ENCODE results near the gene FN1. TPM values are rescaled to one million over a fixed set of nuclear protein-coding genes. Genes with fewer than 3 reads are reported as not detected.

FN1 gene
- total RNA-seq, 4 donors from 2014 or later = 89.1 to 312 (median 156) TPM

DNA sequence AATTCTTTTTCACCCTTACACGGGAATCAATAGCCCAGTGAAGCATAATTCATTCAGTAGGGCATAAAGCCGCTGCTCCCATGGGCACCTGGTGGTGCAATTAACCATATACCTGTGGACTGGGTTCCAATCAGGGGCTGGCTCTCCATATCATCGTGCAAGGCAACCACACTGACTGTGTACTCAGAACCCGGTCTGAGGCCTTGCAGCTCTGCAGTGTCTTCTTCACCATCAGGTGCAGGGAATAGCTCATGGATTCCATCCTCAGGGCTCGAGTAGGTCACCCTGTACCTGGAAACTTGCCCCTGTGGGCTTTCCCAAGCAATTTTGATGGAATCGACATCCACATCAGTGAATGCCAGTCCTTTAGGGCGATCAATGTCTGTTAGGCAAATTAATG is 55.2 kb downstream of the FN1 start:
- TF ChIP-seq, protein P1, sequence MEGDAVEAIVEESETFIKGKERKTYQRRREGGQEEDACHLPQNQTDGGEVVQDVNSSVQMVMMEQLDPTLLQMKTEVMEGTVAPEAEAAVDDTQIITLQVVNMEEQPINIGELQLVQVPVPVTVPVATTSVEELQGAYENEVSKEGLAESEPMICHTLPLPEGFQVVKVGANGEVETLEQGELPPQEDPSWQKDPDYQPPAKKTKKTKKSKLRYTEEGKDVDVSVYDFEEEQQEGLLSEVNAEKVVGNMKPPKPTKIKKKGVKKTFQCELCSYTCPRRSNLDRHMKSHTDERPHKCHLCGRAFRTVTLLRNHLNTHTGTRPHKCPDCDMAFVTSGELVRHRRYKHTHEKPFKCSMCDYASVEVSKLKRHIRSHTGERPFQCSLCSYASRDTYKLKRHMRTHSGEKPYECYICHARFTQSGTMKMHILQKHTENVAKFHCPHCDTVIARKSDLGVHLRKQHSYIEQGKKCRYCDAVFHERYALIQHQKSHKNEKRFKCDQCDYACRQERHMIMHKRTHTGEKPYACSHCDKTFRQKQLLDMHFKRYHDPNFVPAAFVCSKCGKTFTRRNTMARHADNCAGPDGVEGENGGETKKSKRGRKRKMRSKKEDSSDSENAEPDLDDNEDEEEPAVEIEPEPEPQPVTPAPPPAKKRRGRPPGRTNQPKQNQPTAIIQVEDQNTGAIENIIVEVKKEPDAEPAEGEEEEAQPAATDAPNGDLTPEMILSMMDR (IDR thresholded peaks at IDR 0.05) = no peak
- no peak for TF ChIP-seq POLR2A (IDR thresholded peaks at IDR 0.05)
- Histone ChIP-seq H3K4me1 (no peaks in the 10 kb centered on the region), H3K4me3 (replicated peaks in 1 of 3) (no peak overlapping the region), H3K9me3 (no peaks in the 10 kb centered on the region), H3K27ac (no peak overlapping the region), H3K36me3 (peaks cover 0 to 2% of the 10 kb centered on the region in 2 donors), H3K27me3 (no peaks in the 10 kb centered on the region)
- no peak for DNase-seq
- WGBS, 2 donors = 90 to 97% methylated on average over 7 of the region's 7 CpGs
- intact Hi-C loops (cut with DNase I) = no loop called here

DNA sequence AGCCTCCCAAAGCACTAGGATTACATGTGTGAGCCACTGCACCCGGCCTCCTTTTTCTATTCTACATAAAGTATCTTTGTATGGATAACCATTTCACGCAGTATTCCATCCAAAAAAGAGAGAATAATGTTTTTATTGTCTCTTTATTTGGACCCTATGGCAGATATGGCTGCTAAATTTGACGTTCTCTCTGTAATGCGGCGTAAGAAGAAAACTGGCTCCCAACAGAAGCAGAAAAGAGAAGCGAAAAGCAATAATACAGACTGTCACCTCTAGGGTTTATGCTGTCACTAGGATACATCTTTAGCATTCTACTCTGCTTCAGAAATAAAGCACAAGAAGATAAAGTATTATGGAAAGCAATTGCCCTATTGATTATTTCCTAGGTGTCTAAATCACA is 55.9 kb downstream of the FN1 start:
- H3K27me3 ChIP-seq = no peaks in the 10 kb centered on the region
- H3K9me3 ChIP-seq = no peaks in the 10 kb centered on the region
- TF ChIP-seq, protein P1 (IDR thresholded peaks at IDR 0.05) = no peak
- no peak for TF ChIP-seq POLR2A (IDR thresholded peaks at IDR 0.05)
- DNase-seq = no peak
- intact Hi-C loops (cut with DNase I) = no loop called here
- H3K36me3 ChIP-seq = peaks cover 0 to 2% of the 10 kb centered on the region in 2 donors
- no peak overlapping the region for H3K4me3 ChIP-seq (replicated peaks in 1 of 3)
- no peak overlapping the region for H3K27ac ChIP-seq
- no peaks in the 10 kb centered on the region for H3K4me1 ChIP-seq
- 96 to 97% methylated on average over 6 of the region's 6 CpGs for WGBS, 2 donors

DNA sequence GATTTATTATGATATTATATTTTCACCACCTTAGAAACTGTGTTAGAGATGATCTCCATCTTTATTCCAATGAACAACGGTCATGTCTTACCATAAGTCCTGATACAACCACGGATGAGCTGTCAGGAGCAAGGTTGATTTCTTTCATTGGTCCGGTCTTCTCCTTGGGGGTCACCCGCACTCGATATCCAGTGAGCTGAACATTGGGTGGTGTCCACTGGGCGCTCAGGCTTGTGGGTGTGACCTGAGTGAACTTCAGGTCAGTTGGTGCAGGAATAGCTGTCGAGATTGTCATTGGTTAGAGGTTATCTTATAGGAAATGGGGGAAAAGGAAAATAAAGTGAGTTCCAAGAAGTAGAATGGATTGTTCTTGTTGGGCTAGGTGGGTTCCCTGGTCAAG is 56.8 kb downstream of the FN1 start:
- intact Hi-C loops (cut with DNase I) = no loop called here
- peaks cover 0 to 2% of the 10 kb centered on the region in 2 donors for H3K36me3 ChIP-seq
- TF ChIP-seq, protein P1 (IDR thresholded peaks at IDR 0.05) = no peak
- no peak for TF ChIP-seq POLR2A (IDR thresholded peaks at IDR 0.05)
- no peak overlapping the region for H3K4me3 ChIP-seq (replicated peaks in 1 of 3)
- no peak for DNase-seq
- WGBS, 2 donors = 93% methylated on average over 7 of the region's 7 CpGs
- no peaks in the 10 kb centered on the region for H3K4me1 ChIP-seq
- no peaks in the 10 kb centered on the region for H3K9me3 ChIP-seq
- H3K27ac ChIP-seq = no peak overlapping the region
- no peaks in the 10 kb centered on the region for H3K27me3 ChIP-seq

DNA sequence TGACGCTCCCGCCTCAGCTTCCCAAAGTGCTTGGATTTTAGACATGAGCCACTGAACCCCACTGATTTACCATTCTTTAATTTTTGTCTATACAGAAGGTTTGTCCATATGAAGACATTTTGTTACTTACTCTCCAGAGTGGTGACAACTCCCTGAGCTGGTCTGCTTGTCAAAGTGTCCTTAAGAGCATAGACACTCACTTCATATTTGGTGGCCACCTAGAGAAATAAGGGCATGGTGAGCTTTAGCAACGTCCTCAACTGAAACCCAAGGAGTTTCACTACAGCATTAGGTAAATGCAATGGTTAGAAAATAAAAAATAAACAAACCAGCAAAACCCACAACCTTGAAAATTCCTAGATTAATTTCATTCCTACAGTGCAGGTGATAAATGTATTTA is 57.8 kb downstream of the FN1 start:
- TF ChIP-seq POLR2A (IDR thresholded peaks at IDR 0.05) = no peak
- TF ChIP-seq, protein P1 (IDR thresholded peaks at IDR 0.05) = no peak
- Histone ChIP-seq H3K27me3 (no peaks in the 10 kb centered on the region), H3K4me1 (no peaks in the 10 kb centered on the region), H3K27ac (no peak overlapping the region), H3K9me3 (no peaks in the 10 kb centered on the region), H3K4me3 (replicated peaks in 1 of 3) (no peak overlapping the region), H3K36me3 (peaks cover 0 to 2% of the 10 kb centered on the region in 2 donors)
- intact Hi-C loops (cut with DNase I) = no loop called here
- no peak for DNase-seq
- 97% methylated on average over 3 of the region's 3 CpGs for WGBS, 2 donors

DNA sequence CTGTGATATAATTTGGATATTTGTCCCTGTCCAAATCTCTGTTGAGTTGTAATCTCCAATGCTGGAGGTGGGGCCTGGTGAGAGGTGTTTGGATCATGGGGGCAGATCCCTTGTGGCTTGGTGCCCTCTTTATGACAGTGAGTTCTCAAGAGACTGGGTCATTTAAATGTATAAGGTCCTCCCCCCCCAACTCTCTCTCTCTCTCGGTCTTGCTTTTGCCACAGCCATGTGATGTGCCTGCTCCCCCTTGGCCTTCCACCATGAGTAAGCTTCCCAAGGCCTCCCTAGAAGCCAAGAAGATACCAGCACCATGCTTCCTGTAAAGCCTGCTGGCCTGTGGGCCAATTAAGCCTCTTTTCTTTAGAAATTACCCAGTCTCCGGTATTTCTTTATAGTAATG is 58.6 kb downstream of the FN1 start:
- TF ChIP-seq, protein P1 (IDR thresholded peaks at IDR 0.05) = no peak
- no peak for TF ChIP-seq POLR2A (IDR thresholded peaks at IDR 0.05)
- no peaks in the 10 kb centered on the region for H3K27me3 ChIP-seq
- no peak overlapping the region for H3K27ac ChIP-seq
- no peaks in the 10 kb centered on the region for H3K9me3 ChIP-seq
- WGBS, 2 donors = 91 to 96% methylated on average over 2 of the region's 2 CpGs
- H3K36me3 ChIP-seq = peaks cover 0 to 2% of the 10 kb centered on the region in 2 donors
- H3K4me3 ChIP-seq (replicated peaks in 1 of 3) = no peak overlapping the region
- intact Hi-C loops (cut with DNase I) = no loop called here
- no peak for DNase-seq
- no peaks in the 10 kb centered on the region for H3K4me1 ChIP-seq

Measured in thyroid gland (tissue), 4 donors.